A549 (cell line): ENCODE results near the gene CPS1.

Experiments
- EP300 ChIP-seq, 2 experiments: fragments of >200 bp; sonication (Bioruptor Twin); formaldehyde crosslinking; IDR thresholded peaks; 2 replicates in 1 of 2; 3 replicates in 1 of 2; pipeline ENCODE4 v1.6.1; 2016 to 2017
- HOXA7 ChIP-seq: fragments of 250-450 bp; sonication (Bioruptor Pico); IDR thresholded peaks from 2 replicates; pipeline ENCODE4 v1.5.0; 2020; ENCODE audit warnings: mild to moderate bottlenecking, moderate library complexity
- JUNB ChIP-seq: fragments of >200 bp; sonication (Bioruptor Twin); formaldehyde crosslinking; IDR thresholded peaks from 2 replicates; pipeline ENCODE4 v1.6.1; 2016
- KDM1A ChIP-seq: fragments of 200-600 bp; sonication (generic); IDR thresholded peaks from 2 replicates; pipeline ENCODE4 v1.6.1; 2016; ENCODE audit warnings: low read depth, mild to moderate bottlenecking
- MAFK ChIP-seq: fragments of 450-650 bp; IDR thresholded peaks from 2 replicates; pipeline ENCODE4 v1.6.1; 2014; ENCODE audit not compliant: partially characterized antibody
- MAX ChIP-seq: IDR thresholded peaks from 2 replicates; pipeline ENCODE4 v1.6.1; 2012
- POLR2A ChIP-seq: IDR thresholded peaks from 2 replicates; pipeline ENCODE4 v1.6.1; 2012; ENCODE audit warnings: mild to moderate bottlenecking, low read length
- RCOR1 ChIP-seq: fragments of 150-350 bp; IDR thresholded peaks from 2 replicates; pipeline ENCODE4 v1.6.1; 2014; ENCODE audit warnings: antibody characterized with exemption, low read length, low read depth
- RFX5 ChIP-seq: fragments of 450-650 bp; IDR thresholded peaks from 2 replicates; pipeline ENCODE4 v1.7.1; 2014; ENCODE audit warnings: antibody characterized with exemption, mild to moderate bottlenecking, moderate library complexity
- ZNF302 ChIP-seq: fragments of 250-450 bp; sonication (Bioruptor Pico); IDR thresholded peaks from 2 replicates; pipeline ENCODE4 v1.9.0; 2021; ENCODE audit warnings: inconsistent platforms, mild to moderate bottlenecking, moderate library complexity
- TF ChIP-seq, protein P1 (sequence below): fragments of >200 bp; sonication (Bioruptor Twin); formaldehyde crosslinking; IDR thresholded peaks from 3 replicates; pipeline ENCODE4 v1.5.1; 2016
- TF ChIP-seq, protein P2 (sequence below): fragments of 200-600 bp; sonication (generic); IDR thresholded peaks from 2 replicates; pipeline ENCODE4 v1.6.1; 2016; ENCODE audit warnings: antibody characterized with exemption, mild to moderate bottlenecking, moderate library complexity

- TF ChIP-seq, protein P1, sequence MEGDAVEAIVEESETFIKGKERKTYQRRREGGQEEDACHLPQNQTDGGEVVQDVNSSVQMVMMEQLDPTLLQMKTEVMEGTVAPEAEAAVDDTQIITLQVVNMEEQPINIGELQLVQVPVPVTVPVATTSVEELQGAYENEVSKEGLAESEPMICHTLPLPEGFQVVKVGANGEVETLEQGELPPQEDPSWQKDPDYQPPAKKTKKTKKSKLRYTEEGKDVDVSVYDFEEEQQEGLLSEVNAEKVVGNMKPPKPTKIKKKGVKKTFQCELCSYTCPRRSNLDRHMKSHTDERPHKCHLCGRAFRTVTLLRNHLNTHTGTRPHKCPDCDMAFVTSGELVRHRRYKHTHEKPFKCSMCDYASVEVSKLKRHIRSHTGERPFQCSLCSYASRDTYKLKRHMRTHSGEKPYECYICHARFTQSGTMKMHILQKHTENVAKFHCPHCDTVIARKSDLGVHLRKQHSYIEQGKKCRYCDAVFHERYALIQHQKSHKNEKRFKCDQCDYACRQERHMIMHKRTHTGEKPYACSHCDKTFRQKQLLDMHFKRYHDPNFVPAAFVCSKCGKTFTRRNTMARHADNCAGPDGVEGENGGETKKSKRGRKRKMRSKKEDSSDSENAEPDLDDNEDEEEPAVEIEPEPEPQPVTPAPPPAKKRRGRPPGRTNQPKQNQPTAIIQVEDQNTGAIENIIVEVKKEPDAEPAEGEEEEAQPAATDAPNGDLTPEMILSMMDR: no peak
- TF ChIP-seq KDM1A (no peak), POLR2A (no peak), JUNB (no peak), RFX5 (no peak), ZNF302 (CRISPR knock-in tag) (no peak), MAX (no peak), MAFK (no peak), EP300 (IDR thresholded peaks at IDR 0.05) (no peak), HOXA7 (CRISPR knock-in tag) (no peak), RCOR1 (no peak)
- TF ChIP-seq, protein P2, sequence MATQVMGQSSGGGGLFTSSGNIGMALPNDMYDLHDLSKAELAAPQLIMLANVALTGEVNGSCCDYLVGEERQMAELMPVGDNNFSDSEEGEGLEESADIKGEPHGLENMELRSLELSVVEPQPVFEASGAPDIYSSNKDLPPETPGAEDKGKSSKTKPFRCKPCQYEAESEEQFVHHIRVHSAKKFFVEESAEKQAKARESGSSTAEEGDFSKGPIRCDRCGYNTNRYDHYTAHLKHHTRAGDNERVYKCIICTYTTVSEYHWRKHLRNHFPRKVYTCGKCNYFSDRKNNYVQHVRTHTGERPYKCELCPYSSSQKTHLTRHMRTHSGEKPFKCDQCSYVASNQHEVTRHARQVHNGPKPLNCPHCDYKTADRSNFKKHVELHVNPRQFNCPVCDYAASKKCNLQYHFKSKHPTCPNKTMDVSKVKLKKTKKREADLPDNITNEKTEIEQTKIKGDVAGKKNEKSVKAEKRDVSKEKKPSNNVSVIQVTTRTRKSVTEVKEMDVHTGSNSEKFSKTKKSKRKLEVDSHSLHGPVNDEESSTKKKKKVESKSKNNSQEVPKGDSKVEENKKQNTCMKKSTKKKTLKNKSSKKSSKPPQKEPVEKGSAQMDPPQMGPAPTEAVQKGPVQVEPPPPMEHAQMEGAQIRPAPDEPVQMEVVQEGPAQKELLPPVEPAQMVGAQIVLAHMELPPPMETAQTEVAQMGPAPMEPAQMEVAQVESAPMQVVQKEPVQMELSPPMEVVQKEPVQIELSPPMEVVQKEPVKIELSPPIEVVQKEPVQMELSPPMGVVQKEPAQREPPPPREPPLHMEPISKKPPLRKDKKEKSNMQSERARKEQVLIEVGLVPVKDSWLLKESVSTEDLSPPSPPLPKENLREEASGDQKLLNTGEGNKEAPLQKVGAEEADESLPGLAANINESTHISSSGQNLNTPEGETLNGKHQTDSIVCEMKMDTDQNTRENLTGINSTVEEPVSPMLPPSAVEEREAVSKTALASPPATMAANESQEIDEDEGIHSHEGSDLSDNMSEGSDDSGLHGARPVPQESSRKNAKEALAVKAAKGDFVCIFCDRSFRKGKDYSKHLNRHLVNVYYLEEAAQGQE: no peak
These were observed 35.3 kb downstream of the CPS1 start for GRCh38 chr2:210591663-210592062.
